HG03135 (cell line): ENCODE results near the gene UFL1.
A peak's percentile ranks its signal among the peaks of the same experiment; 100 is the strongest.
"Not testable (repeated sequence)": the region's sequence is repeated elsewhere in the genome, so short reads cannot be mapped to it uniquely, and the experiment has no call there.

ENCODE experiments used
- ATAC-seq: cut with Tn5 transposase; IDR thresholded peaks from one replicate; pipeline ENCODE4 v1.9.1; 2021; ENCODE audit warnings: mild to moderate bottlenecking, moderate library complexity; ENCODE audit not compliant: unreplicated experiment

UFL1 gene

GRCh38 chr6:96521644-96522464, at the start of gene UFL1:
Gene UFL1, plus strand, starts transcription at chr6:96521806. Its CDS starts 68 bp downstream, at chr6:96521874.
- peak; percentile 98 for ATAC-seq

- ATAC-seq, result not testable (repeated sequence)
Observed at GRCh38 chr6:96472291-96472690, 49.3 kb upstream of the UFL1 start.

DNA sequence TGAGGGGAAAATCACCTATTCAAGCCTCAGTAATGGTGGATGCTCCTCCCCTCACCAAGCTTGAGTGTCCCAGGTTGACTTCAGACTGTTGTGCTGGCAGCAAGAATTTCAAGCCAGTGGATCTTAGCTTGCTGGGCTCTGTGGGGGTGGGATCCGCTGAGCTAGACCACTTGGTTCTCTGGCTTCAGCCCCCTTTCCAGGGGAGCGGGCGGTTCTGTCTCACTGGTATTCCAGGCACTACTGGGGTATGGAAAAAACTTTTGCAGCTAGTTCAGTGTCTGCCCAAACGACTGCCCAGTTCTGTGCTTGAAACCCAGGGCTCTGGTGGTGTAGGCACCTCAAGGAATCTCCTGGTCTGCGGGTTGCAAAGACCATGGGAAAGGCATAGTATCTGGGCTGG, 42.9 kb upstream of the UFL1 start:
- no peak for ATAC-seq

DNA sequence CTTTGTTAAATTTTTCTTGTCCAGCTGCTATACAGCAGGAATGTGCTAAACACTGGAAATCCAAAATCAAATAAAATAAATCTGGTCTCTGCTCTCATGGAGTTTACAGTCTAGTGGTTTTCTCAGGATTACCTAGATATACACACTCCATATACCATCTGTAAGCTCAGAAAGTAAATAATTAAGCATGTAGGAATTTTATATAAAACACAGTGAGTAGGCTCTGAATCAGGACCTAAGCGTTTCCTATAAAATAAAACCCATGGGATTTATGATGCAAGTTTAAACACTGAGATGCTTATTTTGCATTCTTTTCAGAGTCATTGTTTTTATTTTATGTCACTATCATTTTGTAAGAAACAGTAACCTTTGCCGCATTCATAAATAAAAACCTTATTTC, 29.7 kb upstream of the UFL1 start:
- ATAC-seq, result no peak

GRCh38 chr6:96499781-96500180, 21.8 kb upstream of the UFL1 start:
- no peak for ATAC-seq

DNA sequence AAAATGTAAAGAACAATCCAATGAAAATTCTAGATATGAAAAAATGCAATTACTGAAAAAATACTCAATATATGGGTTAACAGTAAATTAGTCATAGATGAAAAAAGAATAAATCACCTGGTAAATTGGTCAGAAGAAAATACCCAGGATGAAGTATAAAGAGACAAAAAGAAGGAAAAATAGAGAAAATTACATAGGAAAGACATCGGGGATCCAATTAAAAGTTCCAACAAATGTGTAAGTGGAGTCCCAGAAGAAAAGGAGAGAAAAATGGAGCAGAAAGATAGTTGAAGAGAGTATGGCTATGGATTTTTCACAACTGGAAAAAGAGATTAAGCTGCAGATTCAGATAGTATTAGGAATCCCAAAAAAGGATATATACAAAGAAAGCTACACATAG, 18.7 kb upstream of the UFL1 start:
- ATAC-seq, result no peak

DNA sequence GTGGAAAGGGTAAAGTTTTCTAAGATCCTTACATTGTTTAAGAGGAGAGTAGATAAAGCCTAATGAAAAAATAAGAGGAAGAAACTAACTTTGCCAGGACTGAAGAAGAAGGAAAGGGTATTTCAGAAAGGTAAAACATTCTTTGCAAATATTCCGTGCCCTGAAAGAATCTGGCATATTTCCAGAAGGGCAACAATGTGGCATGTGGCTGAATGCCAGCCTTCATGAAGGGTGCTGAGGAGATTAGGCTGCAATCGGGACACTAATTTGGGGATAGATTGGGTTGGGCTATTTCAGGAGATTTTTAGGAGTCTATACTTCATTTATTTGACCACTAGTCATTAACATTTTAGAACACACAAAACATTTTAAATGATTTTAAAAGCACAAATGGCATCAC, 16.2 kb upstream of the UFL1 start:
- no peak for ATAC-seq

GRCh38 chr6:96509281-96509680, 12.3 kb upstream of the UFL1 start:
- ATAC-seq, result no peak

DNA sequence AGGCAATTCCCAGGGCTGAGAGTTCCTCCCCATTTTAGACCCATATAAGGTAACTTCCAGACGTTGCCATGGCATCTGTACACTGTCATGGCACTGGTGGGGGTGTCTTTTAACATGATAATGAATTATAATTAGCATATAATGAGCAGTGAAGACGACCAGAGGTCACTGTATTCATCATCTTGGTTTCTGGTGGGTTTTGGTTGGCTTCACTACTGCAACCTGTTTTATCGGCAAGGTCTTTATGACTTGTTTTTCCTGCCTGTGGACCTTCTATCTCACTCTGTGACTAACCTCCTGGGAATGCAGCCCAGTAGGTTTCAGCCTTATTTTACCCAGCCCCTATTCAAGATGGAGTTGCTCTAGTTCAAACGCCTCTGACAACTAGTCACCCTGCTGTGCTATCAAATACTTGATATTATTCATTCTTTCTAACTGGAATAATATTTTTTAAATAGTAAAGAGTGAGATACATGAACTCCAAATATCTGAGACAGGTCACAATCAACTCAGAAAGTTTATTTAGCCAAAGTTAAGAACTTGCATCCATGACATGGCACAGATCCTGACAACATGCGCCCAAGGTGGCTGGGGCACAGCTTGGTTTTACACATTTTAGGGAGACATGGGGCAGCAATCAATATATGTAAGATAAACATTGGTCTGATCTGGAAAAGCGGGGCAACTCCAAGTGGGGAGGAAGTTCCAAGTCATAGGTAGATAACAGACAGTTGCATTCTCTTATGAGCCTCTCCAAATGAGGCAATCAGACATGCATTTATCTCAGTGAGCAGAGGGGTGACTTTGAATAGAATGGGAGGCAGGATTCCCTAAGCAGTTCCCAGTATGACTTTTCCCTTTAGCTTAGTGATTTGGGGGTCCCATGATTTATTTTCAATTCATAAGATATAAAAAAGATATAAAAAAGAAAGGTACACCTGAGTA, 1.2 kb upstream of the UFL1 start:
- ATAC-seq, result no peak

GRCh38 chr6:96521306-96521643, 331 bp upstream of the UFL1 start:
- no peak for ATAC-seq

- peak; percentile 21 for ATAC-seq
Observed at GRCh38 chr6:96522465-96523009, 931 bp downstream of the UFL1 start.

GRCh38 chr6:96528193-96528592, 6.6 kb downstream of the UFL1 start:
- no peak for ATAC-seq

DNA sequence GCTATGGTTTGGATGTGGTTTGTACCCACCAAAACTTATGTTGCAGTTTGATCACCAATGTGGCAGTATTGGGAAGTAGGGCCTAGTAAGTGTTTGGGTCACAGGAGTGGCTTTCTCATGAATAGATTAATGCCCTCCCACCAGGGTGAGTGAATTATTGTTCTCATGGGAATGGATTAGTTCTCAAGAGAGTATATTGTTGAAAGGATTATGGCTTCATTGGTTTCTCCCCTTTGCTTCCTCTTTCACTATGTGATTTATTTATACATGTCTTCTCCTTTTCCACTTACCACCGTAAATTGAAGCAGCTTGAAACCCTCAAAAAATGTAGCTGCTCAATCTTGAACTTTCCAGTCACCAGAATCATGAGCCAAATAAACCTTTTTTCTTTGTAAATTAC, 10.8 kb downstream of the UFL1 start:
- no peak for ATAC-seq

GRCh38 chr6:96537726-96538125, 16.1 kb downstream of the UFL1 start:
- ATAC-seq, result no peak

DNA sequence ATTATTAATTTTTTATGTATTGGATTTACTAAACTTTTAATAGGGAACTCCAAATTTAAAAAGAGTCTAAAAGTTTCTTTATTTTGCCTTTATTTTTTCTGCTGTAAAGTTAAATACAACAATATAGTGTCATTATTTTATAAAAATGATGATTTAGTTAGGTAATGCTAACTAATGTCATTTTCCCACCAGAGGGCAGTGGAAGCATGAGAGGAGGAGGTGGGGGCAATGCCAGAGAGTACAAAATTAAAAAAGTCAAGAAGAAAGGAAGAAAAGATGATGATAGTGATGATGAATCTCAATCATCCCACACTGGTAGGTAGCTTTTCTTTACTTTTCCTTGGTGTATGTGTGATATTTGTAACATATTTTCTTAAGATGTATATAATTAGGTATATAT, 21.1 kb downstream of the UFL1 start:
- ATAC-seq, result peak; percentile 67

GRCh38 chr6:96545882-96546281, 24.3 kb downstream of the UFL1 start:
- ATAC-seq, result no peak

DNA sequence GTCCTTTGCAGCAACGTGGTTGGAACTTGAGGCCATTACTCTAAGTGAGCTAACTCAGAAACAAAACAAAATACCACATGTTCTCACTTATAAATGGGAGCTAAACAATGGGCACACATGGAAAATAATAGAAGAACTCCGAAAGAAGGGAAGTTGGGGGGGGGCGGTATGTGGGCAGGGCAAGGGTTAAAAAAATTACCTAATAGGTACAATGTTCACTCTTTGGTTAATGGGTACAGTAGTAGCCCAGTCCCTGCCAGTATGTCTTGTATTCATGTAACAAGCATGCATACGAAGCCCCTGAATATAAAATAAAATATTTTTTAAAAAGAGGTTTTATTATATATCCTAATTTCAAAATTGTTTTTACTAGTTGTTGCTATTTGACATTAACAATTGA, 26.0 kb downstream of the UFL1 start:
- ATAC-seq, result no peak

DNA sequence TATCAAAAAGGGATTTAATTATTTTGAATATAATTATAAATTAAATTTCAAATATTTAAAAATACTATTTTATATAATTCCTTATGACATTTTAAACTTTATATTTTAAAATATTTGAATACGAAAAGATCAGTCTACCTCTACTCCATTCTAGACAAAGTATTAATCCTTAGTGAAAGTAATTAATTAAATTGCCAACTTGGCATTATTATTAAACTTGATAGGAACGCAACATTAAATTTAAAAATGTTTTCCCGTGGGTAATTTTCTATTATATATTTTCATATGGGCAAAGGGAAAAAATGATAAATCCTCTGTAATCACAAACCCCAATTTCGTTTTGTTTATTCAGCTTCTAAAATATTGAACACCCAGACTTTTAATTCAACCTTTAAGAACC, 33.0 kb downstream of the UFL1 start:
- no peak for ATAC-seq

DNA sequence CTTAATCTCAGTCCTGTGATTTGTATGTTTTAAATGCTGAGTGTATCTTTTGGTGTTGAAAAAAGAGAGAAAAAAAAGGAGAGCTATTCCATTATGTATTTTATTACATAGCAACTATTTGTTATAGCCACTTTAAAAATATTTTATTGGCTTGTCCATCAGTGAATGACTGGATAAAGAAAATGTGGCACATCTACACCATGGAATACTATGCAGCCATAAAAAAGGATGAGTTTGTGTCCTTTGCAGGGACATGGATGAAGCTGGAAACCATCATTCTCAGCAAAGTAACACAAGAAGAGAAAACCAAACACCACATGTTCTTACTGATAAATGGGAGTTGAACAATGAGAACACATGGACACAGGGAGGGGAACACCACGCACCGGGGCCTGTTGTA, 38.1 kb downstream of the UFL1 start:
- not testable (repeated sequence) for ATAC-seq

GRCh38 chr6:96562886-96563285, 41.3 kb downstream of the UFL1 start, which contains the start of gene FHL5:
Gene FHL5, plus strand, starts transcription at chr6:96563128. Its CDS starts 40,486 bp downstream, at chr6:96603614.
- ATAC-seq, result no peak

GRCh38 chr6:96563853-96564252, 42.2 kb downstream of the UFL1 start:
- peak; percentile 68 for ATAC-seq

- ATAC-seq, result no peak
Observed at GRCh38 chr6:96570053-96570452, 48.4 kb downstream of the UFL1 start.
